Stimulated activated naive CD4-positive, alpha-beta T cell (primary cell): Measurements from ENCODE around the gene SNX8.

Experiments
- DNase-seq, 6 experiments: peaks; one replicate each; lab custom pipeline; 2025; lab: John Stamatoyannopoulos, UW

SNX8 gene

DNA sequence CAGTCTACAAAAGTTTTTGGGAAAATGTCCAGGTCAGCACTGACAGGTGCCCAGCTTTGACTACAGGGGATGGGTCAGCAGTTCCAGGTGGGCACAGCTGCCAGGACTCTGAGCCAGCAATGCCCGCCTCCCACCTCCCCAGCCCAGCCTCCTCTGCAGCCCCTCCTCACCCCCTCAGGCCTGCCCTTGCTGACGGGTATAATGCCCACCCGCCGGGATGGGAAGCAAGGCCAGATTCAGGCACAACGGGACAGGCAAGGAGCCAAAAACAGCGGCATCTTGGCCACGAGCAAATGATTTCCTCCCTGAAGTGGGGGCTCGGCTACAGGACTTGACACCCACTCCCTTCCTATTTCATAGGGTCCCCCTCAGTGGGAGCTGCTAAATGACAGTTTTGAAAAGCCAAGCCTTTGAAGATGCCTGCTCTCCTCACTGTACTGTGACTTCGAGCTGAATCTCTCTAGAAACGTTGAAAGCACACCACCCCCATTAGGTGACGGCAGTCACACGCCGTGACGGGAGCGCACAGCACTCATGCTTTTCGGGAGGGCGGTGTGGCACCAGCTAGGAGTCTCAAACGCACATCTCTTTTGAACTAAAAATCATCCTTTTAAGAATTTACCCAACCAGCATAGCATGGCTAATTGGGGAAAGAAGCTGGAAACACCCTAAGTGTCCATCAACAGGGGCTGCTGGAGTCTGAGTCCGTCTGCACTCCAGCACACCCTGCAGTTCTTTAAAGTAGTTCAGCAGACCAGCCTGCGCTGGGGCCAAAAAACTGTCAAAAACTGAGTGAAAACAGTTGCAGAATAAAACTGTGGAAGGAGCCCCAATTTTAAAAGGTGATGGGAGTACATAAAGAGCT lies 111.1 kb downstream of the SNX8 start:
- DNase-seq, result no peak

DNA sequence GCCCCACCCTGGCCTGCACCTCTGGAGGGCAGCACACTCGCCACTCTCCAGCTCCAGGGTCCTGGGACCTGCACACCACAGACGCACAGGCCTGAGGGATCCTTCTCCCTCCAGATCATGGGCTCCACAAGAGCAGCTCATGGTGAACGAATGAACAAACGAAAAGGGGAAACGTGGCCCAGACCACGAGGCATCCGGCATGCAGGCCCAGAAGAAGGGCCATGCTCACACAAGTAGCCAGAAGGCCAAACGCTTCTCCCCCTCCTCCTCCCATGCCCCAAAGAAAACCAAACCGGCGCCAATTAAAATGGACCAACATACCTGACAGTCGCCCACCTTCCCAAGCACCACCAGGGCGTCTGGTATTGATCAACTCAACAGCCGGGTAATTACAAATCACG lies 111.9 kb downstream of the SNX8 start:
- DNase-seq, result no peak
